HEK293 (cell line): ENCODE data around the gene KANK3.

Source experiments
- BCL11B ChIP-seq: fragments of 450-650 bp; formaldehyde crosslinking; IDR thresholded peaks from 2 replicates; pipeline ENCODE4 v1.5.1; 2016; ENCODE audit warnings: low read depth, missing biosample characterization, missing genetic modification characterization
- EGR2 ChIP-seq: fragments of 450-650 bp; formaldehyde crosslinking; IDR thresholded peaks from 2 replicates; pipeline ENCODE4 v1.5.1; 2016; ENCODE audit warnings: low read depth, missing biosample characterization, missing genetic modification characterization
- HIC1 ChIP-seq: fragments of 450-650 bp; formaldehyde crosslinking; IDR thresholded peaks from 2 replicates; pipeline ENCODE4 v1.5.1; 2016; ENCODE audit warnings: missing biosample characterization, missing genetic modification characterization
- PRDM1 ChIP-seq: fragments of 450-650 bp; formaldehyde crosslinking; IDR thresholded peaks from 2 replicates; pipeline ENCODE4; 2016; ENCODE audit warnings: missing biosample characterization, missing genetic modification characterization
- PRDM6 ChIP-seq: fragments of 450-650 bp; formaldehyde crosslinking; IDR thresholded peaks from 2 replicates; pipeline ENCODE4 v1.5.1; 2017; ENCODE audit warnings: missing biosample characterization, missing genetic modification characterization
- SETDB1 ChIP-seq: IDR thresholded peaks from one replicate; pipeline ENCODE4 v1.6.1; 2017; ENCODE audit warnings: mild to moderate bottlenecking, low read length, moderate library complexity, mixed read lengths; ENCODE audit not compliant: insufficient read length
- ZBTB17 ChIP-seq: fragments of 450-650 bp; formaldehyde crosslinking; IDR thresholded peaks from 2 replicates; pipeline ENCODE4 v1.5.1; 2016; ENCODE audit warnings: missing biosample characterization, missing genetic modification characterization
- ZFP3 ChIP-seq: fragments of 450-650 bp; formaldehyde crosslinking; IDR thresholded peaks from 2 replicates; pipeline ENCODE4 v1.5.1; 2016; ENCODE audit warnings: low read depth, missing biosample characterization, missing genetic modification characterization
- ZFP37 ChIP-seq: fragments of 450-650 bp; formaldehyde crosslinking; IDR thresholded peaks from 2 replicates; pipeline ENCODE4 v1.5.1; 2016; ENCODE audit warnings: missing biosample characterization, missing genetic modification characterization
- ZNF140 ChIP-seq: fragments of 450-650 bp; formaldehyde crosslinking; IDR thresholded peaks from 2 replicates; pipeline ENCODE4 v1.5.1; 2016; ENCODE audit warnings: missing biosample characterization, missing genetic modification characterization
- ZNF302 ChIP-seq: fragments of 450-650 bp; formaldehyde crosslinking; IDR thresholded peaks from 2 replicates; pipeline ENCODE4 v1.5.1; 2016; ENCODE audit warnings: missing biosample characterization, missing genetic modification characterization, low read depth
- ZNF354C ChIP-seq: fragments of 450-650 bp; formaldehyde crosslinking; IDR thresholded peaks from 2 replicates; pipeline ENCODE4 v1.5.1; 2016; ENCODE audit warnings: missing biosample characterization, missing genetic modification characterization, low read depth, borderline replicate concordance
- ZNF366 ChIP-seq: fragments of 450-650 bp; formaldehyde crosslinking; conservative IDR thresholded peaks from 2 replicates; pipeline ENCODE4 v1.5.1; 2016; ENCODE audit warnings: missing biosample characterization, missing genetic modification characterization
- ZNF449 ChIP-seq: fragments of 450-650 bp; formaldehyde crosslinking; IDR thresholded peaks from 2 replicates; pipeline ENCODE4 v1.5.1; 2017; ENCODE audit warnings: missing biosample characterization, mild to moderate bottlenecking, missing genetic modification characterization, moderate library complexity
- ZNF514 ChIP-seq: fragments of 450-650 bp; formaldehyde crosslinking; IDR thresholded peaks from 2 replicates; pipeline ENCODE4 v1.5.1; 2016; ENCODE audit warnings: missing biosample characterization, missing genetic modification characterization
- ZNF529 ChIP-seq: fragments of 450-650 bp; formaldehyde crosslinking; IDR thresholded peaks from 2 replicates; pipeline ENCODE4 v1.5.1; 2017; ENCODE audit warnings: missing genetic modification characterization, missing biosample characterization; ENCODE audit not compliant: insufficient replicate concordance
- ZNF560 ChIP-seq: fragments of 450-650 bp; formaldehyde crosslinking; IDR thresholded peaks from 2 replicates; pipeline ENCODE4 v1.5.1; 2017; ENCODE audit warnings: missing biosample characterization, missing genetic modification characterization, borderline replicate concordance
- ZNF561 ChIP-seq: fragments of 450-650 bp; IDR thresholded peaks from 2 replicates; pipeline ENCODE4 v1.5.1; 2018; ENCODE audit warnings: missing biosample characterization, missing genetic modification characterization, borderline replicate concordance
- ZNF610 ChIP-seq: fragments of 450-650 bp; formaldehyde crosslinking; IDR thresholded peaks from 2 replicates; pipeline ENCODE4 v1.5.1; 2016; ENCODE audit warnings: missing biosample characterization, missing genetic modification characterization, borderline replicate concordance
- ZNF768 ChIP-seq: fragments of 450-650 bp; formaldehyde crosslinking; IDR thresholded peaks from 2 replicates; pipeline ENCODE4 v1.5.1; 2018; ENCODE audit warnings: missing biosample characterization, mild to moderate bottlenecking, missing genetic modification characterization
- ZNF777 ChIP-seq: fragments of 450-650 bp; formaldehyde crosslinking; IDR thresholded peaks from 2 replicates; pipeline ENCODE4 v1.5.1; 2017; ENCODE audit warnings: missing biosample characterization, missing genetic modification characterization, borderline replicate concordance
- ZSCAN4 ChIP-seq: fragments of 450-650 bp; formaldehyde crosslinking; IDR thresholded peaks from 2 replicates; pipeline ENCODE4 v1.5.1; 2017; ENCODE audit warnings: missing biosample characterization, missing genetic modification characterization
- TF ChIP-seq, protein P1 (sequence below): fragments of 450-650 bp; formaldehyde crosslinking; IDR thresholded peaks from 2 replicates; pipeline ENCODE4 v1.5.1; 2016; ENCODE audit warnings: missing biosample characterization, missing genetic modification characterization
- TF ChIP-seq, protein P2 (sequence below): fragments of 450-650 bp; formaldehyde crosslinking; IDR thresholded peaks from 2 replicates; pipeline ENCODE4 v1.5.1; 2016; ENCODE audit warnings: missing biosample characterization, missing genetic modification characterization
- TF ChIP-seq, protein P3 (sequence below): fragments of 450-650 bp; formaldehyde crosslinking; IDR thresholded peaks from 2 replicates; pipeline ENCODE4 v1.5.1; 2016; ENCODE audit warnings: missing biosample characterization, missing genetic modification characterization

The KANK3 gene

DNA sequence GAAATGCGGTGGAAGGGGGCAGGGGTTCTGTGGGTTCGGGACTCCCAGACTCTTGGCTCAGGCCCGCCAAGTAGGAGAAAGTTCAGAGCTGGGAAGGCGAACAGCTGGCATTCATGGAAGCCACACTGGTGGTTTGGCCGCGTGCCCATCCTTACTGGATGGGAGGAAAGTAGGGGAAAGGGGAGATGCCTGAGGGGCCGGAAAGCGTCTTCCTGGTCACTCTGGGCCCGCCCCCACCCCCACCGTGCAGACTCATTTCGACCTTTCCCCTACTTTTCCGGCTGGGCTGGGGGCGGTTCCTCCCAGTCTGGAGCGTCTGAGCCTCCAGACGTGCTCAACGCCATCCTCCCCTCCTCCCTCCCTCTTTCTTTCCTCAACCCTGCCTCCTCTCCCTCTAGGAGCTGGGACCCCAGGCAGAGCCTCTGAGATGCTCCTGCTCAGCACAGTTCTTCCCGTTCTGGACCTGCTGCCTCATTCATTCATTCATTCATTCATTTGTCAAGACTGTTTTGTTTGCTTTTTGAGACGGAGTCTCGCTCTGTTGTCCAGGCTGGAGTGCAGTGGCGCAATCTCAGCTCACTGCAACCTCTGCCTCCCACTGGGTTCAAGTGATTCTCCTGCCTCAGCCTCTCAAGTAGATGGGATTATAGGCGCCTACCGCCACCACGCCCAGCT is 24.4 kb upstream of the KANK3 start (continued):
- TF ChIP-seq, protein P1, sequence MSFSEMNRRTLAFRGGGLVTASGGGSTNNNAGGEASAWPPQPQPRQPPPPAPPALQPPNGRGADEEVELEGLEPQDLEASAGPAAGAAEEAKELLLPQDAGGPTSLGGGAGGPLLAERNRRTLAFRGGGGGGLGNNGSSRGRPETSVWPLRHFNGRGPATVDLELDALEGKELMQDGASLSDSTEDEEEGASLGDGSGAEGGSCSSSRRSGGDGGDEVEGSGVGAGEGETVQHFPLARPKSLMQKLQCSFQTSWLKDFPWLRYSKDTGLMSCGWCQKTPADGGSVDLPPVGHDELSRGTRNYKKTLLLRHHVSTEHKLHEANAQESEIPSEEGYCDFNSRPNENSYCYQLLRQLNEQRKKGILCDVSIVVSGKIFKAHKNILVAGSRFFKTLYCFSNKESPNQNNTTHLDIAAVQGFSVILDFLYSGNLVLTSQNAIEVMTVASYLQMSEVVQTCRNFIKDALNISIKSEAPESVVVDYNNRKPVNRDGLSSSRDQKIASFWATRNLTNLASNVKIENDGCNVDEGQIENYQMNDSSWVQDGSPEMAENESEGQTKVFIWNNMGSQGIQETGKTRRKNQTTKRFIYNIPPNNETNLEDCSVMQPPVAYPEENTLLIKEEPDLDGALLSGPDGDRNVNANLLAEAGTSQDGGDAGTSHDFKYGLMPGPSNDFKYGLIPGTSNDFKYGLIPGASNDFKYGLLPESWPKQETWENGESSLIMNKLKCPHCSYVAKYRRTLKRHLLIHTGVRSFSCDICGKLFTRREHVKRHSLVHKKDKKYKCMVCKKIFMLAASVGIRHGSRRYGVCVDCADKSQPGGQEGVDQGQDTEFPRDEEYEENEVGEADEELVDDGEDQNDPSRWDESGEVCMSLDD (tag by site-specific recombination): peak; percentile 67; the same call in 1 of the 2 replicates
- TF ChIP-seq ZNF529 (tag by site-specific recombination) (no peak), ZNF514 (tag by site-specific recombination) (no peak), BCL11B (tag by site-specific recombination) (no peak), EGR2 (tag by site-specific recombination) (0 out of 2 replicates have a peak, but pooled peaks have one; percentile 38), ZNF354C (tag by site-specific recombination) (no peak), ZNF560 (no peak), ZSCAN4 (no peak), PRDM6 (tag by site-specific recombination) (no peak), ZNF768 (no peak), ZFP37 (tag by site-specific recombination) (no peak), ZNF302 (tag by site-specific recombination) (no peak), ZNF366 (tag by site-specific recombination) (peak; percentile 77), ZNF777 (tag by site-specific recombination) (no peak; the same call in 1 of the 2 replicates), ZNF610 (tag by site-specific recombination) (peak; percentile 71; the same call in 1 of the 2 replicates), ZNF140 (tag by site-specific recombination) (no peak), PRDM1 (tag by site-specific recombination) (peak; percentile 96), ZFP3 (no peak), HIC1 (tag by site-specific recombination) (no peak), ZNF449 (no peak), SETDB1 (no peak), ZBTB17 (peak; percentile 75), ZNF561 (tag by site-specific recombination) (no peak)
- TF ChIP-seq, protein P2, sequence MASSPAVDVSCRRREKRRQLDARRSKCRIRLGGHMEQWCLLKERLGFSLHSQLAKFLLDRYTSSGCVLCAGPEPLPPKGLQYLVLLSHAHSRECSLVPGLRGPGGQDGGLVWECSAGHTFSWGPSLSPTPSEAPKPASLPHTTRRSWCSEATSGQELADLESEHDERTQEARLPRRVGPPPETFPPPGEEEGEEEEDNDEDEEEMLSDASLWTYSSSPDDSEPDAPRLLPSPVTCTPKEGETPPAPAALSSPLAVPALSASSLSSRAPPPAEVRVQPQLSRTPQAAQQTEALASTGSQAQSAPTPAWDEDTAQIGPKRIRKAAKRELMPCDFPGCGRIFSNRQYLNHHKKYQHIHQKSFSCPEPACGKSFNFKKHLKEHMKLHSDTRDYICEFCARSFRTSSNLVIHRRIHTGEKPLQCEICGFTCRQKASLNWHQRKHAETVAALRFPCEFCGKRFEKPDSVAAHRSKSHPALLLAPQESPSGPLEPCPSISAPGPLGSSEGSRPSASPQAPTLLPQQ (tag by site-specific recombination): peak; percentile 58
- TF ChIP-seq, protein P3, sequence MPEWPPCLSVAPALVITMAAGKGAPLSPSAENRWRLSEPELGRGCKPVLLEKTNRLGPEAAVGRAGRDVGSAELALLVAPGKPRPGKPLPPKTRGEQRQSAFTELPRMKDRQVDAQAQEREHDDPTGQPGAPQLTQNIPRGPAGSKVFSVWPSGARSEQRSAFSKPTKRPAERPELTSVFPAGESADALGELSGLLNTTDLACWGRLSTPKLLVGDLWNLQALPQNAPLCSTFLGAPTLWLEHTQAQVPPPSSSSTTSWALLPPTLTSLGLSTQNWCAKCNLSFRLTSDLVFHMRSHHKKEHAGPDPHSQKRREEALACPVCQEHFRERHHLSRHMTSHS (tag by site-specific recombination): no peak
